MM.1S (cell line): ENCODE data around the gene SORT1.

Source experiments
- EZH2 ChIP-seq: fragments of 300-600 bp; sonication (generic); optimal IDR thresholded peaks from 2 replicates; pipeline ENCODE3; 2017; ENCODE audit warnings: low read depth, mild to moderate bottlenecking, antibody characterized with exemption, low read length, mixed read lengths
- TF ChIP-seq, protein P1 (sequence below): fragments of 300-600 bp; sonication (generic); IDR thresholded peaks from 2 replicates; pipeline ENCODE4 v1.5.1; 2016; ENCODE audit warnings: antibody characterized with exemption, low read length, mixed read lengths

DNA sequence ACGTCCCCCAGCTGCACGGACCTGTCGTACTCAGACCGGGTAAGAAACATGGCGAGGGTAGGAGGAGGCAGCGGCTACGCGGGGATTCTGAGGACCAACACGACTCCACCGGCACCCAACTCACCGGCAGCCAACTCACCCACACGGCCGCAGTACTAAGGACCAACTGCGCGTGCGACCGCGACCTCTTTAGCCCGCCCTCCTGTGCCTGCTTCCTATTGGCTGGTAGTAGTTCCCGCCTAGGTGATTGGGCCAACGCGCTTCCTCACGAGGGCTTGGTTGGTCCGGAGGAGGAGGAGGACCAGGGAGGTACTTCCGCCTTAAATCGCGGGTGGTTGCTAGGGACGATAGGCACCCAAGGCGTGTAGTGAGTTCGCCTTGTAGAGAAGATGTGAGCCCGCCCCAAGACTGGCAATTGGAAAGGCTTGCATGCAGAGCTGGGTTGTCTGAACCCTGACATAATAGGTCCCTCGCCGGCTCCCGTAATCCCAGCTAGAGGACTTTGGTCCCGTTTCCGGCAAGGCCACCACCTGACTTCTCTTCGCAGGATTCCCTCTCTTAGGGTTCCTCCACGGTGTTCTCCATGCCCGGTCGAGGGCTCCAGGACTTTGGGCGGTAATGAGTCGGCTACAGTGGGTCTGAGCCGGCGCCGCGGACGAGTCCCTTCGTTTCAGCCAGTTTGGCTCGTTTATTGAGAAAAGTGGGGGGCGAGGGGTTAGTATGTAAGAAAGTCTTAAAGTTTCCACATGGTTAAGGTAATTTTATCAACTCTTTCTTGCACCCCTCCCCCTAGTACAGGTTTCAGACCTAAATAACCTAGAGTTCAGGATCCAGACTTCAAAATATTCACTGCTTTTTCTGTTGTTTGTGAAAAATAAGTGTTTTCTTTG is 28.8 kb upstream of the SORT1 start, which contains the start of gene PSMA5:
- TF ChIP-seq, protein P1, sequence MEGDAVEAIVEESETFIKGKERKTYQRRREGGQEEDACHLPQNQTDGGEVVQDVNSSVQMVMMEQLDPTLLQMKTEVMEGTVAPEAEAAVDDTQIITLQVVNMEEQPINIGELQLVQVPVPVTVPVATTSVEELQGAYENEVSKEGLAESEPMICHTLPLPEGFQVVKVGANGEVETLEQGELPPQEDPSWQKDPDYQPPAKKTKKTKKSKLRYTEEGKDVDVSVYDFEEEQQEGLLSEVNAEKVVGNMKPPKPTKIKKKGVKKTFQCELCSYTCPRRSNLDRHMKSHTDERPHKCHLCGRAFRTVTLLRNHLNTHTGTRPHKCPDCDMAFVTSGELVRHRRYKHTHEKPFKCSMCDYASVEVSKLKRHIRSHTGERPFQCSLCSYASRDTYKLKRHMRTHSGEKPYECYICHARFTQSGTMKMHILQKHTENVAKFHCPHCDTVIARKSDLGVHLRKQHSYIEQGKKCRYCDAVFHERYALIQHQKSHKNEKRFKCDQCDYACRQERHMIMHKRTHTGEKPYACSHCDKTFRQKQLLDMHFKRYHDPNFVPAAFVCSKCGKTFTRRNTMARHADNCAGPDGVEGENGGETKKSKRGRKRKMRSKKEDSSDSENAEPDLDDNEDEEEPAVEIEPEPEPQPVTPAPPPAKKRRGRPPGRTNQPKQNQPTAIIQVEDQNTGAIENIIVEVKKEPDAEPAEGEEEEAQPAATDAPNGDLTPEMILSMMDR = no peak
- no peak for TF ChIP-seq EZH2
